Peyer's patch (tissue), 4 donors: Measurements from ENCODE around the gene KIF26B.

ENCODE experiments used
- POLR2A ChIP-seq, 2 donors: fragments of 450-650 bp; IDR thresholded peaks; one replicate each; pipeline ENCODE4 v1.5.1; 2017; ENCODE audit warnings: antibody characterized with exemption in 2 of 2, mild to moderate bottlenecking in 2 of 2, moderate library complexity in 2 of 2
- TF ChIP-seq, protein P1 (sequence below), 6 experiments: fragments of 450-650 bp in 4 of 6; fragments of 200-600 bp in 2 of 6; sonication (generic) in 1 of 6; IDR thresholded peaks; one replicate each; pipeline ENCODE4 v1.5.1; 2017 to 2019; ENCODE audit warnings: antibody characterized with exemption in 6 of 6, mild to moderate bottlenecking in 3 of 6, moderate library complexity in 1 of 6

DNA sequence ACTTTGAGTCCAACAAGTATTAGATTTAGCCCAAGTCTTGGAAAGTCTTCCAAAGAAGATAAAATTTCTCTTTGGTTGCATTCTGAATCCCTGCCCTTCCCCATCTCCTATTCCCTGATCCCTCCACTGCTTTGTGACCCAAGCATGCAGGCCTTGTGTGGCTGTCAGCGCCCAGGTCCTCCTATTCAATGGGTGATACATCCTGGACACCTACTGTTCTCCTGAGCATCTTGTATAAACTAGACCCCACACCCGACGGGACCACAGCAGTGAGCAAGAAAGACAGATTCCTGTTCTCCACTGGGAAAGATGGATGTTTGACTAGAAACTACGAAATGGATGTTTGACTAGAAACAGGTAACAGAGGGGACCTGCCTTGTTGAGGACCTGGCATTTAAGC, 136.6 kb downstream of the KIF26B start:
- TF ChIP-seq, protein P1, sequence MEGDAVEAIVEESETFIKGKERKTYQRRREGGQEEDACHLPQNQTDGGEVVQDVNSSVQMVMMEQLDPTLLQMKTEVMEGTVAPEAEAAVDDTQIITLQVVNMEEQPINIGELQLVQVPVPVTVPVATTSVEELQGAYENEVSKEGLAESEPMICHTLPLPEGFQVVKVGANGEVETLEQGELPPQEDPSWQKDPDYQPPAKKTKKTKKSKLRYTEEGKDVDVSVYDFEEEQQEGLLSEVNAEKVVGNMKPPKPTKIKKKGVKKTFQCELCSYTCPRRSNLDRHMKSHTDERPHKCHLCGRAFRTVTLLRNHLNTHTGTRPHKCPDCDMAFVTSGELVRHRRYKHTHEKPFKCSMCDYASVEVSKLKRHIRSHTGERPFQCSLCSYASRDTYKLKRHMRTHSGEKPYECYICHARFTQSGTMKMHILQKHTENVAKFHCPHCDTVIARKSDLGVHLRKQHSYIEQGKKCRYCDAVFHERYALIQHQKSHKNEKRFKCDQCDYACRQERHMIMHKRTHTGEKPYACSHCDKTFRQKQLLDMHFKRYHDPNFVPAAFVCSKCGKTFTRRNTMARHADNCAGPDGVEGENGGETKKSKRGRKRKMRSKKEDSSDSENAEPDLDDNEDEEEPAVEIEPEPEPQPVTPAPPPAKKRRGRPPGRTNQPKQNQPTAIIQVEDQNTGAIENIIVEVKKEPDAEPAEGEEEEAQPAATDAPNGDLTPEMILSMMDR (IDR thresholded peaks at IDR 0.05) = no peak
- TF ChIP-seq POLR2A (IDR thresholded peaks at IDR 0.05) = no peak
